GM19043 (cell line): ENCODE data around the gene KLHDC4.

ENCODE experiments used
- ATAC-seq: cut with Tn5 transposase; IDR thresholded peaks from one replicate; pipeline ENCODE4 v1.9.1; 2021; ENCODE audit warnings: low read depth; ENCODE audit not compliant: unreplicated experiment

Gene KLHDC4

DNA sequence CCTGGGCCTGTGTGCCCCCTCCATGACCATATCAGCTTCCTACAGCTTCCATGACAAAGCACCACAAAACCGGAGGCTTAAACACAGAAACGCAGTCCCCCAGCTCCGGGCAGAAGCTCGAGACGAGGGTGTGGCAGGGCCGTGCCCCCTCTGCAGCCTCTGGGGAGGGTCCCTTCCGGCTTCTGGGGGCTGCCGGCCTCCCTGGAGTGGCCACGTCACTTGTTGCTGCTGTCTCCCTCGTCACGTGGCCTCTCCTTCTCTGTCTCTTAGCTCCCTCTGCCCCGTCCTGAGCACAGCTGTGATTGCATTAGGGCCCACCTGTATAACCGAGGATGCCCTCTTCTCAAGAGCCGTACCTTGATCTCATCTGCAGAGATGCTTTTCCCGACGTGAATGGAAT is 98.9 kb downstream of the KLHDC4 start:
- ATAC-seq, result no peak

DNA sequence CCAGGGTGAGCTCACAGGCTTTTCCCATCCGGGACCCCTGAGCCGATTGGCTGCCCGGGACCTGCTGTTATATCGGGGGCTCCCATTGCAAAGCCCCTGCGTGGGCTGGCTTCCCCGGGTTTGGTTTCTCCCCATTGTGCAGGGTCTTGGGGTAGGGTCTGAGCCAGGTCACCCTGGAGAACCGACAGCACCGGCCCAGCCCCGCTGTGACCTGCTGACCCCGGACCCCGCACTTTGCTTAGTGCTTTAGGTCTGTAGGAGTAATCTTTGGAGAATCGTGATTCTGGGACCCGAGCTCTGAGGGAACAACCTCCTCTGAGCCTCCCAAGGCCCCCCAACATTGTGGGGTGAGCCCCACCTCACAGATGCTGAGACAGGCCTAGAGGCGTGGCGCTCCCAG is 100.6 kb downstream of the KLHDC4 start:
- ATAC-seq, result no peak

DNA sequence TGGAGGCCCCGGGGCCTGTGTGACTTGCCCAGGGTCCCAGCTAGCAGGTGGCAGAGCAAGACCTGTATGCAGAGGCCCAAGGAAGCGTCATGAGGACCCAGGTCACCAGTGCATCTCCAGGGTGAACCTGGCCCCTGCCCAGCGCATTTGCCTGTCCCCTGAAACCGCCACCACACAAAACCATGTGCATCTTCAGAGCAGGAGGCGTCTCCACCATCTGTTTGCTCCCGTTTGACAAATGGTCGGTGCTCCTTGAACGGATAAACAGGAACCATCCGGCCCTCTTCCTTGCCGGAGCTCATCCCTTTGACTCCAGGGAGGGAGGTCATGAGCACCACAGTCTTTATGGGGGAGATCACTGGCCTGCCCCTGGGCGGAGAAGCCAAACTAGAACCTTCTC is 101.0 kb downstream of the KLHDC4 start:
- no peak for ATAC-seq

DNA sequence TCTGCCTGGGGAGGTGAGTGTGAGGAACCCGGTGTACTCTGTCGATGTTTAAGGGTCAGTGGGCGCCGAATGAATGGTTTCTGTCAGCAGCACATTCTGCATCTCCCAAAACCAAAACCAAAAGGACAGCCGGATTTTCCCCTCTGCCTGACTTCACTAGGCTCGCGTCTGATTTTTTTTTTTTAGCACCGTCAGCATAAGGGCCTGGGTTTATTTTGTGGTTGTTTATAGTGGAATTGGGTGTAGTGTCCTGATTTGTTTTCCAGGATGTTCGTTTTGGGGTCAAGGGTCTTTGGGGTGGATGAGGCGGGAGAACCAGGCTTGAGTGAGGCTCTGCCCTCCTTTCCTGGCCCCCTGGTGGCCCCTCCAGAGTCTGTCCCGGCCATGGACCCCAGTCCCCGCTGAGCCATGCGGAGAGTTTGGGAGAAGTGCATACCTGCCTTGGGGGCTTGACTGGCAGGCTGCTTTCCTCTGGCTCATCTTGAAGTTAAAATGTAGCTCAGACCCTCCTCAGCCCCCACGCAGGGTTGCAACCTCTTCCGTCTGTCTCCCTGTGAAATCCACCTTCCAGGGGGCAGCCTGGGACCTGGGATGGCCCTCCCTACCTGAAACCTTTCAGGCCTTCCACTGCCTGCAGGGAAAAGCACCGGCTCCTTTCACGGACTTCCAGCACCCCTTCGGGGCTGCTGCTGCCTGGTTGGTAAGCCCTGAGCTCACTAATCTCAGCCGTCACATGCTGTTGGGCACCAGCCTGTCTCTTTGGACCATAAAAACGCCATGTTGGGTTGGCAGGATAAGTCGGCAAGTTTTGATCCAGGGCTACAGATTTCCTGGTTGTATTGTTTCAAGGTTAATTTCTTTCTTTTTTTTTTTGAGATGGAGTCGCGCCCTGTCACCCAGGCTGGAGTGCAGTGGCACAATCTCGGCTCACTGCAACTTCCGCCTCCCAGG is 103.3 kb downstream of the KLHDC4 start:
- ATAC-seq, result no peak

DNA sequence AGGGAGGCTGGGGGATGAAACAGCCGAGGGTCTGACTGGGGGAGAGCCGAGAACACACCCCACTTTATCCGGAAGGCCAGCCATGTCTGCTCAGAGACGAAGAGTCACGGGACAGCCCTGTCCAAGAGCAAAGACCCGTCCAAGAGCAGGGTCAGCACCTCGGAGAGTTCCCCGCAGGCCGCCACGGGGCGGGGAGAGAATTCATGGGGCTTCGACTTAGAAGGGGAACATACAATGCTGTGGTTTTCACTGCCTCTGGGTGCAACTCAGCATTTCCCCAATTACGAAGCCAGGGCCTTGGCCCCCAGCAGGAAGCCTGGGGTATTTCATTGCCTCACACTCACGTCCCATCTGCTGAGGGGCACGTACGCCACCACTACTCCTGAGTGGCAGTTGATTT is 104.2 kb downstream of the KLHDC4 start:
- ATAC-seq, result no peak

DNA sequence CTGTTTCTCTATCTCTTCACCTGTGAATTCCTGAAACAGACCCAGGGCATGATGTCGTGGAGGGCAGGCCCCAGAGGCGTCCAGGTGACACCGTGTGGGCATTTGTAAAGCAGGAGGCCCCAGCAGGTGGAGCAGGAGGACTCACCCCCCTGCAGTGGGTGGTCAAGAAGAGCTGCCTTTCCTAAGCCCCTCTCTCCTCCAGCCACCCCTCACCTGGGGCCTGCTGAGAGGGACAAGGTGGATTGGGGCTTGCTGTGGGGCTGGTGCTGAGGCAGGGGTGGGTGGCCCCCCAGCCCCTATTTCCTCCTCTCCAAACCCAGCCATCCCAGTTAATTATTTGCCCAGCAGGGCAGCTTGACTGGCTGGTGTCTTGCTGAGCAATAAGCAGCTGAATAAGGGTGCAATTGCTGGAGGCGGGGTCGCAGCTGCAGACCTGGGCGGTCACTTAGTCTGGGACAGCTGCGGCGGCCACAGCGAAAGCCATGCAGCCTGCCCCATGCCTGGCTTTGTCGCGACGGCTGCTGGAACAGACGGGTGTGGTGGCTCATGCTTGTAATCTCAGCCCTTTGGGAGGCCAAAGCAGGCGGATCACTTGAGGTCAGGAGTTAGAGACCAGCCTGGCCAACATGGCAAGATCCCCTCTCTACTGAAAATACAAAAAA is 107.1 kb downstream of the KLHDC4 start:
- no peak for ATAC-seq
